SHP77 (cell line): ENCODE data around the gene ST6GAL2.

Source experiments
- DNase-seq, 2 experiments: peaks; one replicate each; lab custom pipeline; 2025; lab: John Stamatoyannopoulos, UW

ST6GAL2 gene, protein sequence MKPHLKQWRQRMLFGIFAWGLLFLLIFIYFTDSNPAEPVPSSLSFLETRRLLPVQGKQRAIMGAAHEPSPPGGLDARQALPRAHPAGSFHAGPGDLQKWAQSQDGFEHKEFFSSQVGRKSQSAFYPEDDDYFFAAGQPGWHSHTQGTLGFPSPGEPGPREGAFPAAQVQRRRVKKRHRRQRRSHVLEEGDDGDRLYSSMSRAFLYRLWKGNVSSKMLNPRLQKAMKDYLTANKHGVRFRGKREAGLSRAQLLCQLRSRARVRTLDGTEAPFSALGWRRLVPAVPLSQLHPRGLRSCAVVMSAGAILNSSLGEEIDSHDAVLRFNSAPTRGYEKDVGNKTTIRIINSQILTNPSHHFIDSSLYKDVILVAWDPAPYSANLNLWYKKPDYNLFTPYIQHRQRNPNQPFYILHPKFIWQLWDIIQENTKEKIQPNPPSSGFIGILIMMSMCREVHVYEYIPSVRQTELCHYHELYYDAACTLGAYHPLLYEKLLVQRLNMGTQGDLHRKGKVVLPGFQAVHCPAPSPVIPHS

DNA sequence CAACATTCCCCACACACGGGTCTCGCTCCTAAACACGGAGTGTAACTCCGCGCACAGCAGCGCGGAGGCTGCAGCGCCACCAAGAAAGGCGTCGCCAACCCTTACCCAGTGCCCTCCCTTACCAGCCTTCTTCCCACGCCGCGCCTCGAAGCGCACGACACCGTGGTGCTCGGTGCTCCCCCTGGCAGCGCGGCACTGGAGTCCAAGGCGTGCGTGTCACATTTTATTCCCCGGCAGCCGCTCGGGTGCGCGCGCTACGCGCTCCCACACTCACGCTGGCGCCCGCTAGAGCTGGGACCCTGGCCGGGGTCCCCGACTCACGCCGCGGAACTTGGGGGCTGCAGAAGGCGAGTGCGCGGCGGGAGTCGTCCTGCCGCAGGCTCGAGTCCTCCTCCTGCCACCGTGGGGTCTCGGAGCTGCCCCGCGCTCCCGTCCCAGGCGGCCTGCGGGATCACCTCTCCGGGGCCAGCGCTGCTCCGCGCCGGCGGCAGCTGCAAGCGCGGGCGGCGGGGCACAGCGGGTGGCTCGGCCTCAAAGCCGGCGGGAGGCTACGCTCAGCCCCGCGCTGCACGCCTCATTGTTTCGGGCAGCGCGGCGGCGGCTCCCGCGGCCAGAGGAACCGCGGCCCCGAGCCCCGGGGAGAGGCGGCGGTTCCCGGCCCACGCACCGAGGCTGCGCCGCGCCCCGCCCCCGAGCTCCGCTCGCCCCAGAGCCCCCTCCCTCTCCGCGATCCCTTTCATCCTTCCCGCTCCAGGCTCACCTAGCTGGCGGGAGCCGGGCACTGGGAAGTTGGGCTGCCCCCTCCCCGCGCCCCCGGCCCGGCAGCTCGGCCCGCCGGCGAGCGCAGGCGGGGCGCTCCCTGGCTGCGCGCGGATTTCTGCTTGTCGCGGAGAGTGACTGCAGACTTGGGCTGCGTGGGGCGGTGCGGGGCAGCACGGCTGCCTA lies at the start of gene ST6GAL2:
ST6GAL2 (minus strand) TSS at position 197 of the 945 bp plus-strand sequence. CDS start 42,190 bp downstream, outside the sequence.
- DNase-seq: peak in 1 of 2 experiments; percentile 20

DNA sequence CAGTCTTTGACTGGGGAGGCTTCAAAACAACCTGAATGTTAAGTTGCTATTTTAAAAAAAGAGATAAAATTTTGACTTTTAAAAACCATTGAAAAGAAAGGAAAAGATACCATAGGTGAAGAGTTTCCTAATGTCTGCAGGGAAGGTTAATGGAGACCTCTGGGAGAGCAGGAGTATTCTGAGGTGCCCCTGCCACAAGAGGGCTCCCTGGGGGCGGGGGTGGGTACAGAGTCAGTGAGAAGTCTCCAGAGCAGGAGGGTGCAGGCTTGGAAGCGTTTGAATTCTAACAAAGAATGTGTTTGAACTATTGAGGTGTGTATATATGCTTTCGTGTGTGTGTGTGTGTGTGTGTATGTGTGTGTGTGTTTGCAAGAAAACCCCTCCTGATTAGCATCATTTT lies 46.7 kb upstream of the ST6GAL2 start:
- DNase-seq: no peak

DNA sequence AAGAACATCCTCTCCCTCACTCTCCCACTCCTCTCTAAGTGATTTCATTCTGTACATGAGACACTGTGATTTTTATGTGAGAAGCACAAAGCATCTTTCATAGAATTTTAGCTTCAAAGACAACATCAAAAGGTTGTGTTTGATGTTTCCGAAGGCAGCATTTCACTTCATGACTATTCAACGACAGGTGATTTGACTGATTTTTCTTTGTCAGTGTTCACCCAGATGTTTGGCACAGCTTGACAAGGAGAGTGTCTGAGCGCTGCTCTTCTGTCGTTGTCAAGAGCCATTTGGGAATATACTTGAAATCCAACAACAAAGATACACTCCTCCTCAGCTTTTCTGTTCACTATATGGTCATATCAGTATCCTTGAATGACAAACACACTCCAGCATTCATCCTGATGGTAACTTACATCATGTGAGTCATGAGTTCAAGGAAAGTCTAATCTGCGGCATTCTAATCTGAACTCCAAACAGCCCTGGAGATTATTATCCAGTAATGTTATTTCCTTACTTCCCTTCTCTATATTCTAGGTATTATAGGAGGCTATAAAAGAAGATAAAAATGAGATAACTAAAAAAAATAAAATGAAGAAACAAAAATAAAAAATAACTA lies 45.9 kb upstream of the ST6GAL2 start:
- no peak for DNase-seq

DNA sequence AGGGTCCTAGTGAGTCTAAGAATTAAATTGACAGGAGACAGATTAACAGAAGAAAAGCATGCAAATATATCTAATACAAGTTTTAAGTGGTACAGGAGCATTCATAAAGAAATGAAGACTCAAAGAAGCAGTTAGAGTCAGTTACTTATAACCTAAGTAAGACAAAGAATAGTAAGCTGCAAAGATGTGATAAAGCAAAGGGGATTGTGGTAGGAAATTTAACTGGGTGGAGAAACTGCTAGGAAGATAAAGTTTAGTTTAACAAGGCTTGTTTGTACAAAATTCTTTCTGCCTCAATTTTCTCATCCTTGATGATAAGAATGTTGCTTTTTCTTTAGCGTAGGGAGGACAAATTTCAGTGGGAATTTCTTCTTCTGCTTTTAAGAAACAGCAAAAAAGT lies 35.5 kb upstream of the ST6GAL2 start:
- DNase-seq: no peak

DNA sequence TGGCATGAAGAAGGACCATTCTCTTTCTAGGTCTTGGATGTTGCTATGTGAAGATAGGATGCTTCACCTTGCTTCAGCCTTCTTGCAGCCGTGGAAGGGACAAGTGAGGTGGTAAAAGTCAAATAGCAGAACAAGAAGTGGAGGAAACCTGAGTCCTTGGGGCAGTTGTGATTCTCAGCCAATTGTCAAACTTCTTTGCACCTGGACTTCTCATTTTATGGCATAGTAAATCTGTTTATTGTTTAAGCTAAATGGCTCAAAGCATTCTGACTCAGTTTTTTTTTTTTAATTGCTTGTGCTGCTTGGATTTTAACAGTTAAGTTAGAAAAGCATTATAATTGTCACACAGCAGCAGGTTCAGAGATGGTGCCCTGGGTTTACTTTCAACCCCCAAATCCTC lies 33.0 kb upstream of the ST6GAL2 start:
- no peak for DNase-seq

- DNase-seq: no peak
Observed at GRCh38 chr2:106904242-106904641, 18.3 kb upstream of the ST6GAL2 start.

DNA sequence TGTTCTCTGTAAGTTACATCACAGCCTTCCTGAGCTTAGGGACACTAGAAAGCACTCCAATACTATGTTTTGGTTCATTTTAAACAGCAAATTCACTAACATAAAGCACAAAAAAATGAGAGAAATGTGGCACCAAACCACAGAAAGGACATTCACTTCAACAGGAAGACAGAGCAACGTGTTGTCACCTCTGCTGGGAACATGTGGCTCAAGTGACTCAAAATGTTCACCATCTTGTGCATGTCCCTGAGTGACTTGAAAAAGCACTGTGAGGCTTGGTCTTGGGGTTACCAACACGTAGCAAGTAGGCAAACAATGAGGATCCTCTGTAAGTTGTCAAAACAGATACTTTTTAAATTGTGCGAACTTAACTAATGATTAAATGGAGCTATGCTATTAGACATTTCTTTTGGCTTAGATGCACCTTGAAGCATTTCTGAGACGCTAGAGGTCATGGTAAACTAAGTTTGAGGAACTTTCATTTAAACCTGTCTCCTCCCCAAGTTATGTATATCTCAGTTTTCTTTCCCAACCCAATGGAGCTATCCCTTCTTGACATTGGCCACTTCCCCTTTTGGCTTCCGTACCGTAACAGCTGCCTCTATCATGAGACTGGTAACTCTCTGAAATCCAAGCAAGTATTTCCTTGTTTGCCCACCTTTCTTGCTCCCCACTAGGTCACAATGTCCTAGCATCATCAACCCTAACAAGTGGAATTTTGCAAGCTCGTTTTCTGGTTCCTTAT lies 14.0 kb upstream of the ST6GAL2 start:
- DNase-seq: no peak

DNA sequence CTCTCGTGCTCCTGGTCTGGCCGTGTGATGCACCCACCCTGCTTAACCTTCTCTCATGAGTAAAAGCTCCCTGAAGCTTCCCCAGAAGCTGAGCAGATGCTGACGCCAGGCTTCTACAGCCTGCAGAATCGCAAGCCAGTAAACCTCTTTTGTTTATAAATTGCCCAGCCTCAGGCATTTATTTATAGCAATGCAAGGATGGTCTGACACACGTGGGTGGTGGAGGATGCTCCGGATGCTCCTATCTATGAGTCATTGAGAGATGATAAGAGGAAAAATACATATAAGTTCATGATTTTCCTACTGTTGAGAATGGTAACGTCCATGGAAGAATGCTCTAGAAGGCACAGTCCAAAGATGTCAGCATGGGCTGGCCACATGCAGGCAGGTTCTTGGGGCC lies 8.6 kb upstream of the ST6GAL2 start:
- DNase-seq: no peak

GRCh38 chr2:106892048-106892447 lies 6.1 kb upstream of the ST6GAL2 start:
- DNase-seq: no peak

- no peak for DNase-seq
Observed at GRCh38 chr2:106890606-106891005, 4.6 kb upstream of the ST6GAL2 start.

DNA sequence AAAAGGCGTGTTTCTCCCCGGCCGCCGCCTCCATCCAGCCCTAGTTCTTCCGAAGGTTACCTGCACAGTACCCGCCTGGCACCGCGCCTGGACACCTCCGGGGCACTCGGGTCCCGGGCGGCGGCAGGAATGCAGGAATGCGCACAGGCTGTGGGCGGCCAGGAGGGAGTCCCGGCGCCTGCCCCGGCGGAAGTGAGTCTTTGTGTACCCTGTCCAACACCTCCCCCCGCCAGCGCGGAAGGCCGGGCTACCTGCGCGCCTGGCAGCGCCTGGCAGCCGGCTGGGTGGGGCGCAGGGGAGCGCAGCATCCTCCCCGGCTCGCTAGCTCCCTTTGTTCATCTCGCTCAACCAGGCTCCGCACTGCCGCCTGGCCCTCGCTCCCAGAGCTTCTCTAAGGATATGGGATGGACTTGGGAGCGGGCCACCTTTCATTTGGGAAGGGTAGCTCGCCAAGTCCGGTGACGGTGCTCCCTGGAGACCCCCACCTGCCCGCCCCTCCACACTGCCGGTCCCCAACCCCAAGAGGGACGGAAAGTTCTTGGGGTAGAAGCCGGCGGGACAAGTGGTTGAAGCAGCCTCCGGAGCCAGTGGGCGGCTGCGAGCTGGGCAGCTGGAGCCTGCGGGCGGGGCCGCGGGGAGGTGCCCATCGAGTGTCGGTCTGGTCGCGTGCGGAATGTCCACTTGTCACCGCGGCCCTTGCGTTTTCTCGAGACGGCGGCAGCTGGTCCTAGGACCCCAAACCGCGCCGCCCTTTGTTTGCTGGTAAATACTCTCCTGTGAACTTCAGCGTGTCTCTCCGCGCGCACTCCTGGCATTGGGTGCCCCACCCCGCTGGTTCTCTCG lies 1.2 kb upstream of the ST6GAL2 start:
- peak; percentile 49 to 57 for DNase-seq

DNA sequence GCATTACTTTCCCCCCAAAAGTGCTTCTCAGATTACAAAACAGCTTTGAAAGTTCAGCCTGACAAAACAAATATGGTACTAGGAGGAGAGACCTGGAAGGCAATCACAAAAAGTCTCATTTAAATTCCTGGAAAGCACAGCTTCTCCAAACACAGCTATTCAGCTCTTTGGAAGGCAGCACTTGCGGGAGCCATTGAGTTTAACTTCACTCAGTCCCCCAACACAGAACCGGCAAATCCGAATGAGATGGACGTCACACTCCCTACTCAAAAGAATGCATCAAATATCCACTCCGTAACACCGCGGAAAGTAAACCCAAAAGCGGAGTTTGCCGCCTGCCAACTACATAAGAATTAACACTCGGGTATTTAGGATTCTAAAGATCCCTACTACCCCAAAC lies 638 bp downstream of the ST6GAL2 start:
- DNase-seq: no peak

GRCh38 chr2:106882673-106883072 lies 3.3 kb downstream of the ST6GAL2 start:
- no peak for DNase-seq

DNA sequence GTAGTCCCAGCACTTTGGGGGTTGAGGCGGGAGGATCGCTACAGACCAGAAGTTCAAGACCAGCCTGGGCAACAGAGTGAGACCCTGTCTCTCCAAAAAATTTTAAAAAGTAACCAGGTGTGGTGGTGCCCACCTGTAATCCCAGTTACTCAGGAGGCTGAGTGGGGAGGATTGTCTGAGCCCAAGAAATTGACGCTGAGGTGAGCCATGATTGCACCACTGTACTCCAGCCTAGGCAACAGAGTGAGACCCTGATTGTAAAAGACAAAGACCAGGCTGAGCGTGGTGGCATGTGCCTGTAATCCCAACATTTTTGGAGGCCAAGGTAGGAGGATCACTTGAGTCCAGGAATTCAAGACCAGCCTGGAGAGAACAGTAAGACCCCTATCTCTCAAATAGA lies 7.8 kb downstream of the ST6GAL2 start:
- no peak for DNase-seq

GRCh38 chr2:106876699-106877098 lies 9.3 kb downstream of the ST6GAL2 start:
- DNase-seq: no peak

DNA sequence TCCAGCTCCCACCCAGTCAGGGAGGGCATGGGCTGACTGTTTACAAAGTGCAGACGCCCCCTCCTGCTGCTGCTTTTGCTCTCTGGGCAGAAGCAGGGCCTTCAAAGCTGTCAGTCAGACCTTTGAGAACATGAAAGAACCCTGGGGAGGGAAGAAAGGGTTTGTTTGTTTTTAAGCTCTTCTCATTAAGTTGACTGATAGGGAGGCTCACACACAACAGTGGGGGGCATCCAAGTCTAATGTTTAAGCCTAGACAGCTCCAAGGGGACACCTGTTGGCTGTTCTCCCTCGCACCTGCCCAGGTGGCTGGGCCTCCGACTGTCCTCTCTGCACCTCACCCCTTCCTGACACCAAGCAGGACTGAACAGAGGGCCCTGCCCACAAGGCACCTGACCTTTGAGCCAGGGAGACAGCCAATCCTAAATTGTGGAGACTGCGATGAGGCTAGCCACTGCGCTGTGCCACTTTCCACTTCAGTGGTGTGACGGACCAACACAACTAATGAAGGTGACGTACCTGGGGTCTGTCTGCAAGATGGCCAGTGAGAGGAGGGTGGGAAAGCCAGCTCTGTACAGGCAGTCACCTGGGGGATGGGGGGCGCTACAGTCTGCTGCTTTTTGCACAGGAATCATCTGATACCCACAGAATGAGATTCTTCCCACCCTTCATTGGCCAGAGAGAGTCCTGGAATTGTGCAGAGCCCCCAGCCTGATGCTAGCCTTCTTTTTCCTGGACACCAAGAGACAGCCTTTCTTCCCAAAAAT lies 16.3 kb downstream of the ST6GAL2 start:
- DNase-seq: no peak

DNA sequence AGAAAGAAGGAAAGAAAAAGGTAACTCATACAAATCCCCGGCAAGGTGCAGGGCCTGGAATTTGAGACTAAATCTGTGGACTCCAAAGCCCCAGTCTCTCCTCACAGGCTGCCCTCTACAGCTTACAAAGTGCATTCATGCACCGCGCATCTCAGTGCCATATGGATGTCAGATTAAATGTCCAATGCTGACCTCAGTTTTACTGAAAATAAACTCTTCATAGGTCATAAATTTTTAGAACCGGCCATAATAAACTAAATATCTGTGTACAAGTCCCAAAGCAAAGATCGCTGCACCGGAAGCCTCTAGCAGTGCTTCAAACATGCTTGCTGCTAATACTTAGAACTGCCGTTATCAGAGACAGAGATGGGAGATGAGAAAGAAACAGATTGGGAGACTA lies 17.7 kb downstream of the ST6GAL2 start:
- no peak for DNase-seq

DNA sequence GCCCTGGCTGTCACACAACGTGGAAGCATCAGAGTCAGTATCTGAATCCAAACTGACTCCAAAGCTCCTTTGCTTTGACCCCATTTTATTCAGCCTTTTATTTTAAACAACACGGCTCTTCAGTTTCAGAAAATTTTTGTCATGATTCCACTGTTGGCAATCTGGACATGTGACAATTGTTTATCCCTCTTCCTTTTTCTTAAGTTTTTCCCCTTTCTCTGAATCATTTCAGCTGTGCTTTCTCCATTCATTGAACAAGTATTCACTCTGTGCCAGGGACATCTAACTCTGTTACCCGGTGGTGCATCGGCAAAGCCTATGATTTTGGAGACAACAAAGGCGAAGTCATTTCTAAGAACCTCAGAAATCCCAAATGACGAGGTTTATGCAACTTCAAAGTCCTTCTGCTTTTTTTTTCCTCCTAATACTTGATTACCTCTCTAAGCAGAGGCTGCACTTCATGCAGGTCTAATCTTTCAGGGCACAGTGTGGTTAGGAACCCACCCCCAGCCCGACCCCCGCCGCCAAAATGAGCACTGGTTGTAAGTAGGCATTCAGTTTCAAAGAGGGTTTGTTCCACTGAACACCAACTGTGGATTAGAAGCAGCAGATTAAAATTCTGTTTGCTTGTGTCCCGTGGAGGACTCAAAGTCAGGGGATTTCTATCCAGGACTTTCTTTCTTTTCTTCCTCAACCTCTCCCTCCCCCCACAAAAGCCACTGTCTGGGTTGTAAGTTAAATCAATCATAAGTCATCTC lies 18.6 kb downstream of the ST6GAL2 start:
- no peak for DNase-seq

DNA sequence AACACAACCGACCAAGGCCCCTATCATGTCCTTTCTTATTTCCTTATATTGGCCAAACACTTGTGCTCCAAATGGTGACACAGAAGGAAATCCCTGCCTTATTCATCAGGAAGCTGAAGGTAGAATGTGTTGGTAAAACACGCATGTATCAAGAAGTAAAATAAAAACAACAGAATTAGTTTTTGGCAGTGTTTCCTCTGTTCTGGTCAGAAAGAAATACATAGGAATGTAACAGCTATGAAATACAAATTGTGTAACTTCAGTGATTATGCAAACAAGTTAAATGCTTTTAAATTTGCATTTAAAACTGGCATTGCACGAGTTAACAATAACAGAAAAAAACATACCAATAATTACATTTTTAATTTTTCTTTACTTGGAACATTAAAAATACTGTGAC lies 19.3 kb downstream of the ST6GAL2 start:
- no peak for DNase-seq
